CD14-positive monocyte (primary cell): Measurements from ENCODE around the gene RPL18A. TPM values are rescaled to one million over a fixed set of nuclear protein-coding genes. Genes with fewer than 3 reads are reported as not detected.

Experiments used
- DNase-seq, 3 donors: peaks; one replicate each; pipeline ENCODE4 v3.0.0-alpha.2; 2011 to 2022
- H2AFZ ChIP-seq: 2 replicates; pipeline ENCODE4 v1.6.0; 2012; ENCODE audit warnings: mild to moderate bottlenecking, low read depth, low read length, inconsistent platforms; ENCODE audit not compliant: insufficient read depth, poor library complexity, severe bottlenecking
- H3K27ac ChIP-seq, 2 donors: 1 replicate in 1 of 2; 2 replicates in 1 of 2; pipeline ENCODE4 v1.5.1; 2012 to 2013; ENCODE audit warnings: low read length in 2 of 2, control low read depth in 1 of 2, inconsistent platforms in 1 of 2, low read depth in 1 of 2, mild to moderate bottlenecking in 1 of 2
- H3K27me3 ChIP-seq, 2 donors: one replicate each; pipeline versions ENCODE4 v1.6.0 to v1.6.1; 2011 to 2013; ENCODE audit warnings: low read length in 2 of 2; ENCODE audit not compliant: control insufficient read depth in 2 of 2, insufficient read depth in 2 of 2
- H3K36me3 ChIP-seq, 2 donors: replicated peaks in 1 of 2; 1 replicate in 1 of 2; 2 replicates in 1 of 2; pipeline versions ENCODE4 v1.5.1 to v1.6.1; 2012 to 2013; ENCODE audit warnings: low read length in 2 of 2, control low read depth in 1 of 2, inconsistent platforms in 1 of 2, mild to moderate bottlenecking in 1 of 2; ENCODE audit not compliant: insufficient read depth in 2 of 2, control insufficient read depth in 1 of 2
- H3K4me1 ChIP-seq, 2 donors: 1 replicate in 1 of 2; 2 replicates in 1 of 2; pipeline versions ENCODE4 v1.5.1 to v1.6.1; 2012 to 2013; ENCODE audit warnings: low read length in 2 of 2, control low read depth in 1 of 2, inconsistent platforms in 1 of 2, mild to moderate bottlenecking in 1 of 2, moderate library complexity in 1 of 2; ENCODE audit not compliant: insufficient read depth in 2 of 2, control insufficient read depth in 1 of 2
- H3K4me2 ChIP-seq: replicated peaks from 2 replicates; pipeline ENCODE3; 2012; ENCODE audit warnings: low read length, moderate library complexity, mild to moderate bottlenecking; ENCODE audit not compliant: poor library complexity, severe bottlenecking; ENCODE audit errors: extremely low read depth
- H3K4me3 ChIP-seq, 3 experiments: fragments of 200-600 bp in 1 of 3; sonication (generic) in 1 of 3; replicated peaks in 1 of 3; 1 replicate in 2 of 3; 2 replicates in 1 of 3; pipeline ENCODE4 v1.5.1; 2011 to 2013; ENCODE audit warnings: low read length in 3 of 3, mild to moderate bottlenecking in 3 of 3, control low read depth in 2 of 3, low read depth in 2 of 3, inconsistent platforms in 1 of 3, moderate library complexity in 1 of 3
- H3K79me2 ChIP-seq: 2 replicates; pipeline ENCODE4 v1.6.0; 2012; ENCODE audit warnings: mild to moderate bottlenecking, control low read depth, inconsistent platforms, low read length, moderate library complexity; ENCODE audit not compliant: insufficient read depth
- H3K9ac ChIP-seq: 2 replicates; pipeline ENCODE4 v1.6.0; 2017; ENCODE audit warnings: low read length, mild to moderate bottlenecking; ENCODE audit not compliant: insufficient read depth, poor library complexity, severe bottlenecking
- H3K9me3 ChIP-seq, 2 donors: replicated peaks in 1 of 2; 1 replicate in 1 of 2; 2 replicates in 1 of 2; pipeline versions ENCODE4 v1.5.1 to v1.6.1; 2012 to 2013; ENCODE audit warnings: low read length in 2 of 2, control low read depth in 1 of 2; ENCODE audit not compliant: control insufficient read depth in 1 of 2, insufficient read depth in 1 of 2
- H4K20me1 ChIP-seq: 2 replicates; pipeline ENCODE4 v1.6.0; 2012; ENCODE audit warnings: mild to moderate bottlenecking, low read length, control low read depth, moderate library complexity; ENCODE audit not compliant: insufficient read depth
- H3K27ac Mint-ChIP-seq, 7 donors: one replicate each; pipeline ENCODE4 v1.8.0; 2020; ENCODE audit warnings: mild to moderate bottlenecking in 7 of 7, mixed read lengths in 7 of 7, moderate library complexity in 6 of 7, inconsistent platforms in 2 of 7
- H3K27me3 Mint-ChIP-seq, 3 donors: one replicate each; pipeline ENCODE4 v1.8.0; 2021 to 2022; ENCODE audit warnings: low read depth in 3 of 3, mild to moderate bottlenecking in 3 of 3, mixed read lengths in 3 of 3, moderate library complexity in 3 of 3, inconsistent platforms in 1 of 3
- H3K36me3 Mint-ChIP-seq, 2 donors: one replicate each; pipeline ENCODE4 v1.8.0; 2020; ENCODE audit warnings: mixed read lengths in 2 of 2, inconsistent platforms in 1 of 2, mild to moderate bottlenecking in 1 of 2
- H3K4me1 Mint-ChIP-seq: one replicate; pipeline ENCODE4 v1.8.0; 2020; ENCODE audit warnings: mild to moderate bottlenecking, mixed read lengths
- H3K4me3 Mint-ChIP-seq, 2 donors: one replicate each; pipeline ENCODE4 v1.8.0; 2020; ENCODE audit warnings: mild to moderate bottlenecking in 2 of 2, mixed read lengths in 2 of 2, moderate library complexity in 1 of 2
- H3K9me3 Mint-ChIP-seq, 7 donors: one replicate each; pipeline ENCODE4 v1.8.0; 2020 to 2022; ENCODE audit warnings: mixed read lengths in 7 of 7, mild to moderate bottlenecking in 6 of 7, moderate library complexity in 6 of 7, inconsistent platforms in 2 of 7
- WGBS: methylation state at CpG from one replicate; pipeline ENCODE4 v1.1.5; 2013; ENCODE audit warnings: missing lambda C conversion rate; ENCODE audit not compliant: insufficient coverage; 5-methylcytosine and 5-hydroxymethylcytosine counted together
- intact Hi-C, 2 donors: fragments of 100-400 bp; cut with micrococcal nuclease; formaldehyde crosslinking; loops; one replicate each; pipeline versions ENCODE4 v1.15.0 to v1.15.1; 2023
- polyA plus RNA-seq, 3 donors: library from polyadenylated mRNA; depleted of rRNA in 1 of 3; unstranded in 2 of 3; stranded (reverse) in 1 of 3; fragments of 300-500 nt in 2 of 3; fragments of >200 nt in 1 of 3; fragmentation: Illumina TruSeq in 2 of 3; gene quantifications; 1 replicate in 2 of 3; 2 replicates in 1 of 3; pipeline ENCODE4 v1.2.3, GENCODE V29; 2012 to 2021
- TF ChIP-seq, protein P1 (sequence below): fragments of 200-600 bp; IDR thresholded peaks from one replicate; pipeline ENCODE4 v1.8.0; 2022; ENCODE audit warnings: antibody characterized with exemption, mild to moderate bottlenecking

The RPL18A gene
- polyA plus RNA-seq, 3 donors, result 1,189 to 1,285 (median 1,268) TPM

DNA sequence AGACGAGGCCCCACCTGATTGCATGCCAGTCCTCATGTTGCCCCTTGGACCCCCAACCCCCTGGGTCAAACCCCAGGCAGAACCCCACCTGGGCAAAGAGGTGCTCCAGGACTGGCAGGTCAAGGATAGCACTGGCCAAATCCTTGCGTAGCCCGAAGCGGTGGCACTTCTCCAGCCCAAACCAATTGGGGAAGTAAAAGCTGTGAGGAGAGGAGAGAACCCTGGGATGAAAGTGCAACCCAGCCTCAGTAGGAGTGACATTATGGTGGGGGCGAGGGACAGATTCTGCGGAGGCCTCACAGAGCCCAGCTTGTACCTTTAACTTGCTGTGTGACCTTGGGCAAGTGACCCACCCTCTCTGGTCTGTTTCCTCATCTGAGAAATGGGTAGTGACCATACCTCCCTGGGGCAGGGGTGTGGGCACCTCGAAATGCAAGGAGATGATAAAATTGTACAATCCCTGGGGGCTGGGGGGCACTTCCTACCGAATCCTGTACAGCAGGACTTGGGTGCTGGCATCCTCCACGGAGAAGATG, 16.4 kb upstream of the RPL18A start:
- peak overlapping the region in 2 of 7 donors; percentile 15 to 37 for H3K27ac Mint-ChIP-seq
- H2AFZ ChIP-seq, result no peak overlapping the region
- H3K9ac ChIP-seq, result no peak overlapping the region
- WGBS, result 57% methylated on average over 7 of the region's 9 CpGs
- no peaks in the 10 kb centered on the region for H3K27me3 ChIP-seq
- intact Hi-C loops, result no loop called here
- H3K27ac ChIP-seq, result no peak overlapping the region
- peaks cover 3% of the 10 kb centered on the region for H3K79me2 ChIP-seq
- peaks cover 0 to 6% (median 2%) of the 10 kb centered on the region in 3 donors for H3K27me3 Mint-ChIP-seq
- H3K4me3 ChIP-seq, result peak overlapping the region in 1 of 3 experiments; percentile 20
- H3K4me3 Mint-ChIP-seq, result no peak overlapping the region
- H3K4me2 ChIP-seq, result no peak overlapping the region
- H3K9me3 Mint-ChIP-seq, result no peaks in the 10 kb centered on the region
- H3K4me1 ChIP-seq, result peaks cover 41 to 50% of the 10 kb centered on the region in 2 donors
- peak in 1 of 3 donors; percentile 7 for DNase-seq
- peaks cover 46% of the 10 kb centered on the region for H3K4me1 Mint-ChIP-seq
- TF ChIP-seq, protein P1, sequence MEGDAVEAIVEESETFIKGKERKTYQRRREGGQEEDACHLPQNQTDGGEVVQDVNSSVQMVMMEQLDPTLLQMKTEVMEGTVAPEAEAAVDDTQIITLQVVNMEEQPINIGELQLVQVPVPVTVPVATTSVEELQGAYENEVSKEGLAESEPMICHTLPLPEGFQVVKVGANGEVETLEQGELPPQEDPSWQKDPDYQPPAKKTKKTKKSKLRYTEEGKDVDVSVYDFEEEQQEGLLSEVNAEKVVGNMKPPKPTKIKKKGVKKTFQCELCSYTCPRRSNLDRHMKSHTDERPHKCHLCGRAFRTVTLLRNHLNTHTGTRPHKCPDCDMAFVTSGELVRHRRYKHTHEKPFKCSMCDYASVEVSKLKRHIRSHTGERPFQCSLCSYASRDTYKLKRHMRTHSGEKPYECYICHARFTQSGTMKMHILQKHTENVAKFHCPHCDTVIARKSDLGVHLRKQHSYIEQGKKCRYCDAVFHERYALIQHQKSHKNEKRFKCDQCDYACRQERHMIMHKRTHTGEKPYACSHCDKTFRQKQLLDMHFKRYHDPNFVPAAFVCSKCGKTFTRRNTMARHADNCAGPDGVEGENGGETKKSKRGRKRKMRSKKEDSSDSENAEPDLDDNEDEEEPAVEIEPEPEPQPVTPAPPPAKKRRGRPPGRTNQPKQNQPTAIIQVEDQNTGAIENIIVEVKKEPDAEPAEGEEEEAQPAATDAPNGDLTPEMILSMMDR, result no peak
- peaks cover 41 to 58% of the 10 kb centered on the region in 2 donors for H3K36me3 Mint-ChIP-seq
- peaks cover 17% of the 10 kb centered on the region for H4K20me1 ChIP-seq
- H3K9me3 ChIP-seq, result no peaks in the 10 kb centered on the region
- peaks cover 30 to 45% of the 10 kb centered on the region in 2 donors for H3K36me3 ChIP-seq

- DNase-seq, result no peak
- Histone ChIP-seq H4K20me1 (peaks cover 17% of the 10 kb centered on the region), H3K4me3 (no peak overlapping the region), H3K9ac (no peak overlapping the region), H3K36me3 (peaks cover 27 to 39% of the 10 kb centered on the region in 2 donors), H3K9me3 (no peaks in the 10 kb centered on the region), H3K79me2 (peaks cover 3% of the 10 kb centered on the region), H3K27me3 (no peaks in the 10 kb centered on the region), H3K4me2 (no peak overlapping the region), H3K27ac (no peak overlapping the region), H3K4me1 (peaks cover 48 to 57% of the 10 kb centered on the region in 2 donors), H2AFZ (no peak overlapping the region)
- Mint-ChIP-seq H3K4me3 (no peak overlapping the region), H3K36me3 (peaks cover 37 to 52% of the 10 kb centered on the region in 2 donors), H3K4me1 (peaks cover 53% of the 10 kb centered on the region), H3K9me3 (peaks cover 0 to 2% (median 0%) of the 10 kb centered on the region in 7 donors), H3K27me3 (peaks cover 0 to 6% (median 2%) of the 10 kb centered on the region in 3 donors), H3K27ac (peak overlapping the region in 4 of 7 donors; percentile 15 to 79 (median 30))
- 93% methylated on average over 14 of the region's 14 CpGs for WGBS
- intact Hi-C loops, result no loop called here
- TF ChIP-seq, protein P1, result no peak
Observed at GRCh38 chr19:17843908-17844490, 15.7 kb upstream of the RPL18A start.
